ENCODE measurements around the gene R3HDM4.

DNA sequence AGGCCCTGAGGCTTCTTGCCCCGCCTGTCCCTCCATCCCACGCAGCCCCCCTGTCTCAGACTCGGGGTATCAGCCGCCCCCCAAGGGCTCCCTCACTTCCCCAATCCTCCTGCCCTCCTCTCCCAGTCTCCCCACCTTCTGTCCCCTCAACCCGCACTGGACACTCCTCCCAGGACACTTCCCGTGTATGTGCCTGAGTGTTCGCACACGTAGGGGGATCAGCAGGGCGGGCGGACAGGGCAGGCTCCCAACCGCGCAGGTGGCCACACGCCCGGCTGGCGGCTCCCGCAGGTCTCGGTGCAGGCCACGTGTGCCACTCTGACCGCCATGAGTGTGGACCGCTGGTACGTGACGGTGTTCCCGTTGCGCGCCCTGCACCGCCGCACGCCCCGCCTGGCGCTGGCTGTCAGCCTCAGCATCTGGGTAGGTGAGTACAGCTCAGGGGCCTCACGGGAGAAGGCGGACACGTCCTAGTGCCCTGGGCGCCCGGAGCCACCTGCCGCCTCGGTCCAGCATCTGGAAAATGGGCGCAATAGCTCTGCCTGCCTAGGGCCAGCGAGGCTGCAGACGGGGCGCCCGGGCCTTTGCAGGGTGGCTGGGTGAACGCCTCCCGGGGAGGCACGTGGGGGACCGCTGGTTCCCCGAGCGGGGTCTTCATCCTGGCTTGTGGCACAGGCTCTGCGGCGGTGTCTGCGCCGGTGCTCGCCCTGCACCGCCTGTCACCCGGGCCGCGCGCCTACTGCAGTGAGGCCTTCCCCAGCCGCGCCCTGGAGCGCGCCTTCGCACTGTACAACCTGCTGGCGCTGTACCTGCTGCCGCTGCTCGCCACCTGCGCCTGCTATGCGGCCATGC lies 6.4 kb upstream of the R3HDM4 start:
- TF ChIP-seq, protein P1, sequence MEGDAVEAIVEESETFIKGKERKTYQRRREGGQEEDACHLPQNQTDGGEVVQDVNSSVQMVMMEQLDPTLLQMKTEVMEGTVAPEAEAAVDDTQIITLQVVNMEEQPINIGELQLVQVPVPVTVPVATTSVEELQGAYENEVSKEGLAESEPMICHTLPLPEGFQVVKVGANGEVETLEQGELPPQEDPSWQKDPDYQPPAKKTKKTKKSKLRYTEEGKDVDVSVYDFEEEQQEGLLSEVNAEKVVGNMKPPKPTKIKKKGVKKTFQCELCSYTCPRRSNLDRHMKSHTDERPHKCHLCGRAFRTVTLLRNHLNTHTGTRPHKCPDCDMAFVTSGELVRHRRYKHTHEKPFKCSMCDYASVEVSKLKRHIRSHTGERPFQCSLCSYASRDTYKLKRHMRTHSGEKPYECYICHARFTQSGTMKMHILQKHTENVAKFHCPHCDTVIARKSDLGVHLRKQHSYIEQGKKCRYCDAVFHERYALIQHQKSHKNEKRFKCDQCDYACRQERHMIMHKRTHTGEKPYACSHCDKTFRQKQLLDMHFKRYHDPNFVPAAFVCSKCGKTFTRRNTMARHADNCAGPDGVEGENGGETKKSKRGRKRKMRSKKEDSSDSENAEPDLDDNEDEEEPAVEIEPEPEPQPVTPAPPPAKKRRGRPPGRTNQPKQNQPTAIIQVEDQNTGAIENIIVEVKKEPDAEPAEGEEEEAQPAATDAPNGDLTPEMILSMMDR (IDR thresholded peaks at IDR 0.05) = no peak
- TF ChIP-seq ZFX (IDR thresholded peaks at IDR 0.05; ENCODE audit: borderline replicate concordance) = no peak

Measured in 22Rv1 (cell line).